KBM-7 (cell line): ENCODE data around the gene SYNGR1.
A peak's percentile ranks its signal among the peaks of the same experiment; 100 is the strongest.
"Not testable (repeated sequence)": the region's sequence is repeated elsewhere in the genome, so short reads cannot be mapped to it uniquely, and the experiment has no call there.

ENCODE experiments used
- DNase-seq: peaks from one replicate; pipeline ENCODE4 v3.0.0-alpha.2; 2015
- in situ Hi-C: fragments of 300-500 bp; cut with MboI; formaldehyde crosslinking; loops from 2 replicates; pipeline ENCODE4 v1.14.3; 2020; ENCODE audit warnings: low sequenced_read_pairs, low pct_unique_long_range_greater_than_20kb, mixed read lengths

Gene SYNGR1

GRCh38 chr22:39314251-39314971 lies 35.4 kb upstream of the SYNGR1 start:
- no peak for DNase-seq
- in situ Hi-C loops = no loop called here

- in situ Hi-C loops = no loop called here
- DNase-seq = no peak
Observed at GRCh38 chr22:39315389-39315788, 34.4 kb upstream of the SYNGR1 start.

GRCh38 chr22:39316440-39317083 lies 33.2 kb upstream of the SYNGR1 start:
- in situ Hi-C loops = no loop called here
- peak; percentile 85 for DNase-seq

- peak; percentile 38 for DNase-seq
- in situ Hi-C loops = no loop called here
Observed at GRCh38 chr22:39317084-39317774, 32.6 kb upstream of the SYNGR1 start.

DNA sequence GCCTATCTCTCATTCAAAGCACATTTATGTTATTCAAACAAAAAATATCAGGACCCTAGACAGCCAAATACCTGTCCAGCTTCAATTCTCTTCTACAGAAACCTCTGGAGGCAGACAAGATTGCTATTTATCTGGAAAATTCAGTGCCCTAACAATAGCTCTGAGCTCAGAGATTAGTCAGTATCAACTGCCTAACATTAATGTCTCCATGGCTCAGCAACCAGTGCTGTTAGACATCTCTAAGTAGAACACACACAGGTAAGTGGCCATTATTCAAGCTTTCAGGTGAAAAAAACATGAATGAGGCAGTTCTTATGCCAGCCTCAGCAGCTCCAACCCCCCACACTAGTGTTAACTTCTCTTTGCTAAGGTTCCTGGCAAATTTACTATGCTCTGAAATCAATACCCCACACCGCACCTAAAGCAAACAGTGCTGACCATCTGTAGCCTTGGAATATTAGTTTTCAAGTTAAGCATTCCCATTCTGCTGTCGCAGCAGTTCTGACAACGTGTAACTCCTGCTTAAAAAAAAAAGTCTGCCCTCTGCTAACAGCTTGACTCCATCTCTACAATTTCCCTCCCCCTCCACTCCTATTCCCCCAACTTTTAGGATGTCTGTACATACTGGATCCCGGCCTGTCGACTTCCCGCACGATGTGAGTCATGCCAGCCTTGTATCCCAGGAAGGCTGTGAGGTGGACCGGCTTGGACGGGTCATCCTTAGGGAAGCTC lies 31.9 kb upstream of the SYNGR1 start:
- in situ Hi-C loops = no loop called here
- DNase-seq = no peak

DNA sequence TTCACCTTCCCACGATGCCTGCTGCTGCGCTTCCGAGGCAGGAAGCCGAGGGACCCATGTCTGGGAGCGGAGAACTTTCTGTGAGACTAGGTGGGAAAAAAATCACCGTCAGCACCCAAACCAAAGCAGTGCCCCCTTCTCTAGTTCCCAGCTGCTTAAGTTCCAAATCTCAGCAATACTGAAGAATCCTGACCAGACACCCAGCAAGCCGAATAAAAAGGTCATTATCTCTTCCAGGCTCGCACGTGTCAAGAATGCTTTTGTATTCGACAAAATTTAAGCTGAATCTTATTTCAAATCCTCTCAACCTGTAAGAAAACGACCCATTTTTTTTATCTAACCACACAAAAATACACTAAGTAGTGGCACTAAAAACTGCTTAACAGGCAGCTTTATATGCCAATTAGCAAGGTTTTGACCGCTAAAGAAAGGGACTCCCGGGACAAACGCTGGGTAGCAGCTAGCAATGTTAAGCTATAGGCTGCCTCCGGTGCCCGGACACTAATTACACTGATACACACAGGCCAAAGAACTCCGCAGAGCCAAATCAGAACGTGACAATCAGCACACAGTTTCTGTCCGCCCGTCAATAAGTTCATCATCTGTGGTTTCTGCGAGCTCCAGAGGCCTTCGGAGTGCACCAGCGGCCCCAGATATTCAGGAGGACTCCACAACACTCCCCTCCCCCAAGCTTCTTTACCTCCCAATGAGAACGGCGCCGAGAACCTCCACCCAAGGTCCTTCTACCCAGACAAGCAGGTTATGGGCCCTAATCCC lies 31.1 kb upstream of the SYNGR1 start:
- in situ Hi-C loops = no loop called here
- DNase-seq = peak; percentile 45

DNA sequence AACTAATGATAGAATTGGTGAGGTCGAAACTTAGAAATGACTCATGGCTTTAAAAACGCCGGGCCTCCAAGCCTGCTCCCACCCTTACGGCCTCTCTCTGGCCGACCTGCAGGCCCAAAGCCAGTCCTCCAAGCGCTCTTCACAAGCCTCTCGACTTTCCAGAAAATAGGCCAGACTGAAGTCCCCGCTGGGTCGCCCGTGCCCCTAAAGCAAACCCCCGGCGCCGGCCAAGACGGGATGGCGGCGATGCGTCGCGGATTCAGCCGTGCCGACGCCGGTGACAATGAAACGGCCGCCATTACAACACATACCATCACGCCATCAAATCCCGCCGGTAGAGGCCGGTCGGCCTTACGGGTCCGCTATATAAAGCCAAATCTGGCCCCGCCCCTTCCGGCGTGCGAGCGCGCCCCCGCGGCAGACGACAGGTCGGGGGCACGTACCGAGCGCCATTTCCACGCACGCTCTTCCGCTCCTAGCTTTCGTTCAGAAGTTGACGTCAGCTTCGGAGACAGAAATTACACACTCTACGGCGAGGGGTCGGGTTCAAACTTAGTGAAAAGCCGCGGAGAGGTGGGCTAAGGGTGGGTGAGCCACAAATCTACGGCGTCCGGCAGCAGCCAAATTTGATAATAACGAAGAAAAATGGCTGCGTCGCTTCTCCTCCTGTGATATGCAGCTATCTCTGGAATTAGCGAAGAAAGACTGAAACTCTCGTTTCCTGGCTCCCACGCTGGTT lies 30.3 kb upstream of the SYNGR1 start, which contains the start of gene RPL3:
TSS of gene RPL3 (minus strand) at position 340 of the 739 bp plus-strand sequence. CDS start at position 314, 26 bp downstream.
- in situ Hi-C loops = no loop called here
- DNase-seq = peak; percentile 99

DNA sequence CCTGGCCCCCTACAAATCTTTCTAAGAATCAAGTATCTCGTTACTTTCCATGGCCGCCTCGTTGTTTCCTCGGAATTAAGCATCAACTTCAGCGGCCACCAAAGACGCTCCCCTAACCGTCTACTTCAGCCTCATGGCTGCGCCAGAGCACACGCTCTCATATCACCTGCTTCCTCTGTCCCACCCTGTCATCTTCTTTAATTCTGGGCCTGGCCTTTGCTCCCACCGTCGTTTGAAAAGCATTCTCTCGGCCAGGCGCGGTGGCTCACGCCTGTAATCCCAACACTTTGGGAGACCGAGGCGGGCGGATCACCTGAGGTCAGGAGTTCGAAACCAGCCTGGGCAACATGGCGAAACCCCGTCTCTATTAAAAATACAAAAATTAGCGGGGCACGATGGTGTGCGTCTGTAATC lies 29.2 kb upstream of the SYNGR1 start:
- DNase-seq, in situ Hi-C loops: not testable (repeated sequence)

GRCh38 chr22:39325392-39325932 lies 24.3 kb upstream of the SYNGR1 start:
- no peak for DNase-seq
- in situ Hi-C loops = no loop called here

GRCh38 chr22:39327995-39328754 lies 21.6 kb upstream of the SYNGR1 start:
- no peak for DNase-seq
- in situ Hi-C loops = no loop called here

- in situ Hi-C loops, DNase-seq: not testable (repeated sequence)
Observed at GRCh38 chr22:39330553-39330952, 19.2 kb upstream of the SYNGR1 start.

GRCh38 chr22:39332441-39333064 lies 17.2 kb upstream of the SYNGR1 start:
- no peak for DNase-seq
- in situ Hi-C loops = no loop called here

DNA sequence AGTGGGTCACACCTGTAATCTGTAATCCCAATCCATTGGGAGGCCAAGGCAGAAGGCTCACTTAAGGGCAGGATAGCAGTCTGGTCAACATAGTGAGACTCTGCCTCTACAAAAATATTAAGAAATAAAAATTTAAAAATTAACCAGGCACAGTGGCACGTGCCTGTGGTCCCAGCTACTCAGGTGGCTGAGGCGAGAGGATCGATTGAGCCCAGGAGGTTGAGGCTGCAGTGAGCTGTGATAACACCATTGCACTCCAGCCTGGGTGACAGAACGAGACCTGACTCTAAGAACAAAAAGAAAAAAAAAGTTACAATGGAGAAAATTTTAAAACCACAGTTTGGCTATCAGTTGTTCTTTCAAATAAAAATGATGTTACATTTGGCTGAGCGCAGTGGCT lies 13.4 kb upstream of the SYNGR1 start:
- in situ Hi-C loops = no loop called here
- no peak for DNase-seq

DNA sequence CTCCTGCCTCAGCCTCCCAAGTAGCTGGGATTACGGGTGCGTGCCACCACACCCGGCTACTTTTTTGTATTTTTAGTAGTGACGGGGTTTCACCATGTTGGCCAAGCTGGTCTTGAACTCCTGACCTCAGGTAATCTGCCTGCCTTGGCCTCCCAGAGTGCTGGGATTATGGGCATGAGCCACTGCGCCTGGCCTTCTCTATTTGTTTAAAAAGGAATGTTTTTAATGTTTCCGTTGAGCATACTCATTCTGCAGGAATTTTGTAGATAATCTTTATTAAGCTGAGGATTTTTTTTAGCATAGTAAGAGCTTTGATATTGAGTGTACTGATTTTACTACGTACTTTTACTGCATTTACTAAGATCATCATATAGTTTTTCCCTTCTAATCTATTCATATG lies 10.0 kb upstream of the SYNGR1 start:
- in situ Hi-C loops, DNase-seq: not testable (repeated sequence)

- no peak for DNase-seq
- in situ Hi-C loops = no loop called here
Observed at GRCh38 chr22:39341179-39341578, 8.6 kb upstream of the SYNGR1 start.

DNA sequence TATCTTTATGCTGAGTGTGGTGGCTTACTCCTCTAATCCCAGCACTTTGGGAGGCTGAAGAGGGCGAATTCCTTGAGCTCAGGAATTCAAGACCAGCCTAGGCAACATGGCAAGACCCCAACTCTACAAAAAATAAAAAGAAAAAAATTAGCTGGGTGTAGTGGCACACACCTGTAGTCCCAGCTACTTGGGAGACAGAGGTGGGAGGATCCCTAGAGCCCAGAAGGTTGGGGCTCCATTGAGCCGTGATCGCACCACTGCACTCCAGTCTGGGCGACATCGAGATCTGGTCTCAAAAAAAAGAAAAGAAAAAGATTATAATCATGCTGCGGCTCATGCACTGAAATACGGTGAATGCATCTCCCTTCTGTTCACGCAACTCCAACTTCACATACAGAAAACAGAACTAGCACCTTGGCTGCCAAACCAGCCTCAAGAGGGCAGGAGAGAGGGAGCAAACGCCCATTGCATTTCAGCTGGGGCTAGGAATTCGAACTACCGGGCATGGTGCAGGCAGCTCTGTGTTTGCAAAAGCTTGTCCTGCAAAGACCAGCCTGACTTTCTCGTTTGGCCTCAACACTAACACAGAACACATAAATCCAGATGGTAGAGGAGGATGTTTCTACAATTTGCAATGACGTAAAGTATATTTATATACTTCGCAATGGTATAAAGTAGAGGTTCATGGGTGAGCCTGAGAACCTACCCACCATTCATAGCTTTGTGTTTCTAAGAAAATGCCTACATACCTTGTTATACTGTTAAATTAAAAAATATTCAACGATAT lies 6.3 kb upstream of the SYNGR1 start:
- in situ Hi-C loops = no loop called here
- peak; percentile 79 for DNase-seq
